ENCODE data around the gene DOCK2.

DOCK2 gene

GRCh38 chr5:169732841-169733240 is 95.8 kb downstream of the DOCK2 start:
- TF ChIP-seq, protein P1, sequence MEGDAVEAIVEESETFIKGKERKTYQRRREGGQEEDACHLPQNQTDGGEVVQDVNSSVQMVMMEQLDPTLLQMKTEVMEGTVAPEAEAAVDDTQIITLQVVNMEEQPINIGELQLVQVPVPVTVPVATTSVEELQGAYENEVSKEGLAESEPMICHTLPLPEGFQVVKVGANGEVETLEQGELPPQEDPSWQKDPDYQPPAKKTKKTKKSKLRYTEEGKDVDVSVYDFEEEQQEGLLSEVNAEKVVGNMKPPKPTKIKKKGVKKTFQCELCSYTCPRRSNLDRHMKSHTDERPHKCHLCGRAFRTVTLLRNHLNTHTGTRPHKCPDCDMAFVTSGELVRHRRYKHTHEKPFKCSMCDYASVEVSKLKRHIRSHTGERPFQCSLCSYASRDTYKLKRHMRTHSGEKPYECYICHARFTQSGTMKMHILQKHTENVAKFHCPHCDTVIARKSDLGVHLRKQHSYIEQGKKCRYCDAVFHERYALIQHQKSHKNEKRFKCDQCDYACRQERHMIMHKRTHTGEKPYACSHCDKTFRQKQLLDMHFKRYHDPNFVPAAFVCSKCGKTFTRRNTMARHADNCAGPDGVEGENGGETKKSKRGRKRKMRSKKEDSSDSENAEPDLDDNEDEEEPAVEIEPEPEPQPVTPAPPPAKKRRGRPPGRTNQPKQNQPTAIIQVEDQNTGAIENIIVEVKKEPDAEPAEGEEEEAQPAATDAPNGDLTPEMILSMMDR (IDR thresholded peaks at IDR 0.05; ENCODE audit: insufficient read depth, low read depth, low read length, missing control alignments): no peak
- DNase-seq (ENCODE audit: low read depth): no peak
- no peak overlapping the region for H3K4me3 ChIP-seq (ENCODE audit: low read length)

DNA sequence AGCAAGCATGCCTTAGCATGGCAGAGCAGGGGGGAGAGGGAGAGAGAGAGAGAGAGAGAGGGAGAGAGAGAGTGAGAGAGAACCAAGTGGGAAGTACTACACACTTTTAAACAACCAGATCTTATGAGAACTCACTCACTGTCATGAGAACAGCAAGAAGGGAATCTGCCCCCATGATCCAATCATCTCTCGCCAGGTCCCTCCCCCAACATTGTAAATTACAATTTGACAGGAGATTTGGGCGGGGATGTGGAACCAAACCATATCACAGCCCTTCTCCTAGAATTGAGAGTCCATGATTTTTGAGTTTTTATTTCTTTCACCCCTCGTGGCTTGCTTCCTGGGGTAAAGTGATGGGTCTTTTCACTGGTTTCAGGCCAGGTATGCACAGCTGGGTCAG is 98.8 kb downstream of the DOCK2 start:
- TF ChIP-seq, protein P1 (IDR thresholded peaks at IDR 0.05; ENCODE audit: insufficient read depth, low read depth, low read length, missing control alignments): no peak
- no peak overlapping the region for H3K4me3 ChIP-seq (ENCODE audit: low read length)
- no peak for DNase-seq (ENCODE audit: low read depth)

DNA sequence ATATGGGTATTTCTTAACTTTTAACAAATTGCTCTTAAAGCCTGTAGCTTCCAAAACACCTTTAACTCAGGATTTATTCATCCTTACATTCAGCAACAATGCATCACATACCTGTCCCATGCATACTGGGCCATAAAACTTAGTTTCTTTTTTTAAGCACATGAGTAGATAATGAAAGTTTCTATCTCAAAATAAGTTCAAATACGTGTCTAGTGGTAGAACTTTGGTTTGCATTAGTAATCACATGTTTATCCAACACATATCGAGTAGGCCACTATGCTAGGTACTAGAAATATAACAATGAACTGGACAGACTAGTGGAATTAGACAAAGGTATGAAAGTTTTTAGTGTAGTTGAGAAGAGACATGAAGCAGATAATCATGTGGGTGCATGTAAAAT is 99.6 kb downstream of the DOCK2 start:
- DNase-seq (ENCODE audit: low read depth): no peak
- H3K4me3 ChIP-seq (ENCODE audit: low read length): no peak overlapping the region
- TF ChIP-seq, protein P1 (IDR thresholded peaks at IDR 0.05; ENCODE audit: insufficient read depth, low read depth, low read length, missing control alignments): no peak

GRCh38 chr5:169740435-169740834 is 103.4 kb downstream of the DOCK2 start:
- no peak overlapping the region for H3K4me3 ChIP-seq (ENCODE audit: low read length)
- DNase-seq (ENCODE audit: low read depth): no peak
- TF ChIP-seq, protein P1 (IDR thresholded peaks at IDR 0.05; ENCODE audit: insufficient read depth, low read depth, low read length, missing control alignments): no peak

DNA sequence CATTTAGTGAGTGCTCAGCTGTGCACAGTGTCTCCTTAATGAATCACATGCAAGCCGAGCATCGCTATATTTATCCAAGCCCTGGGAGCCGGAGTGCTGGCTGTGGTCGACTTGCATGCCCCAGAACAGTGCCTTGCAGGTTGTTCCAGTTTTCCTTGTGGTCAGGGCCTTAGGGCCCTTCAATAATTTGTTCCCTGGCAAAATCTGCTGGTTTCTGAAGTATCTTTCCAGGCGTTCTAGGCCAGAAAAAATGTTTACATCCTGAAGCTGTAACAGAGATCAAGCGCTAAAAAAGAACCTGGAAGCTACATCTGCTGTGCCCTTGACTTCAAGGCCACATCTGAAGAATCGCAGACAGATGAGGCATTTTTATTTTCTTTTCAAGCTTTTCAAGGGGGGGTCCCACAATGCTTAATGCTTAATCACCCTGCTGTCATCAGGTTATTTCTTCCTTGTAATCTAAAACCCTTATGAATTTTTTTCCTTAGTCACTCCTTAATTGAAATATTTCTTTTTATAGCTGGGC is 105.8 kb downstream of the DOCK2 start:
- H3K4me3 ChIP-seq (ENCODE audit: low read length): no peak overlapping the region
- TF ChIP-seq, protein P1 (IDR thresholded peaks at IDR 0.05; ENCODE audit: insufficient read depth, low read depth, low read length, missing control alignments): no peak
- DNase-seq (ENCODE audit: low read depth): peak; percentile 83

GRCh38 chr5:169744336-169744735 is 107.3 kb downstream of the DOCK2 start:
- peak; percentile 63 for DNase-seq (ENCODE audit: low read depth)
- TF ChIP-seq, protein P1 (IDR thresholded peaks at IDR 0.05; ENCODE audit: insufficient read depth, low read depth, low read length, missing control alignments): no peak
- no peak overlapping the region for H3K4me3 ChIP-seq (ENCODE audit: low read length)

- no peak overlapping the region for H3K4me3 ChIP-seq (ENCODE audit: low read length)
- TF ChIP-seq, protein P1 (IDR thresholded peaks at IDR 0.05; ENCODE audit: insufficient read depth, low read depth, low read length, missing control alignments): no peak
- DNase-seq (ENCODE audit: low read depth): peak; percentile 88
These were observed 108.5 kb downstream of the DOCK2 start for GRCh38 chr5:169745441-169746146.
